CD1c-positive myeloid dendritic cell (primary cell): ENCODE results near the gene ARMCX6.
"Not testable (repeated sequence)": the region's sequence is repeated elsewhere in the genome, so short reads cannot be mapped to it uniquely, and the experiment has no call there.

ENCODE experiments used
- DNase-seq: peaks from one replicate; pipeline ENCODE4 v3.0.0-alpha.2; 2016; ENCODE audit errors: extremely low spot score

The ARMCX6 gene

DNA sequence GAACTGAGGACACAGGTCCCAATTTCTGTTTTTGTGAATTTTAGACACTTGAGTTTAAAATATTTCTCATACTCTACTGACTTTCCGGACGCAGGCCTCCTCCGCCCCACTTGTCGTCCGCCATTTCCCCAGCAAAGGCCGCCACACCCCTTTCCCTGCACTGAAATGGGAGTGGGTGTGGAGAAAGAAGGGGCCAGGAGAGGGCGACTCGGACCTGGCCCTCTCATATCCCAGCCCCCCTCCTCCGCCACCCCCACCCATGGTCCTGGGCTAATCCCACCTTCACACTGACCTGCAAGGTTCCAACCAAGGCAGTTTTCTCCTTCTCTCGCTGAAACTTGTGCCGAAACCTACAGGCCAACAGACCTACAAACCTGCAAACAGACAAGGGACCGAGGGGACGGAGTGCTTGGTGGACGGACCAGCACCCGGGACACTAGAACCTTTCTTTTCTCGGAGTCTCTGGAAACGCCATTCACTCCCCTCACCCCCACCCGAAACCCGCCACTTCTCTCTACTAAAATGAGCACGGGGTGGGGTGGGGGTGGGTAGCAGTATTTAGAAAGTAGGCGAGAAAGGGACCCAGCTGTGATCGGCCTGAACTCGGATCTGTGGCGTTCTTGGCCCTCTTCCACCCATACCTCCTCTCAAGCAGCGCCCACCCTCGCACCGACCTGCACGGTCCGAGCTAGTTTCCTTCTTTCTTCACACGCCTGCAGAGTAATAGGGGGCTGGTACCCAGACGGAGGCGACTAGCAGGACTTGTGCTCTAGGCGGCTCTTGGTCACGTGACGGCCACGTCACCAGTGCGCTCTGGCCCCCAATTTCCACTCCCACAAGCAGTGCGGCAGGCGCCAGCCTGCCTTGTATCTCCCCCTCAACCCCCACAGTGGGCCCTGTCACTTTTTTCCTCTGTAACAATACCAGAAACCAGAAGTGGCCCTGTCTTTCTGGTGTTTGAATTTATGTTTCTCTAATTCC lies at the start of gene ARMCX6:
Gene ARMCX6 (minus strand): TSS at position 790 of the 981 bp plus-strand sequence. CDS start 1,380 bp downstream, outside the sequence.
- DNase-seq, result peak; percentile 75

GRCh38 chrX:101659601-101660063 lies 41.8 kb upstream of the ARMCX6 start, which contains the start of gene ARMCX2:
Gene ARMCX2, minus strand, starts transcription at chrX:101659850. Its CDS starts 2,262 bp downstream, at chrX:101657588.
- no peak for DNase-seq

DNA sequence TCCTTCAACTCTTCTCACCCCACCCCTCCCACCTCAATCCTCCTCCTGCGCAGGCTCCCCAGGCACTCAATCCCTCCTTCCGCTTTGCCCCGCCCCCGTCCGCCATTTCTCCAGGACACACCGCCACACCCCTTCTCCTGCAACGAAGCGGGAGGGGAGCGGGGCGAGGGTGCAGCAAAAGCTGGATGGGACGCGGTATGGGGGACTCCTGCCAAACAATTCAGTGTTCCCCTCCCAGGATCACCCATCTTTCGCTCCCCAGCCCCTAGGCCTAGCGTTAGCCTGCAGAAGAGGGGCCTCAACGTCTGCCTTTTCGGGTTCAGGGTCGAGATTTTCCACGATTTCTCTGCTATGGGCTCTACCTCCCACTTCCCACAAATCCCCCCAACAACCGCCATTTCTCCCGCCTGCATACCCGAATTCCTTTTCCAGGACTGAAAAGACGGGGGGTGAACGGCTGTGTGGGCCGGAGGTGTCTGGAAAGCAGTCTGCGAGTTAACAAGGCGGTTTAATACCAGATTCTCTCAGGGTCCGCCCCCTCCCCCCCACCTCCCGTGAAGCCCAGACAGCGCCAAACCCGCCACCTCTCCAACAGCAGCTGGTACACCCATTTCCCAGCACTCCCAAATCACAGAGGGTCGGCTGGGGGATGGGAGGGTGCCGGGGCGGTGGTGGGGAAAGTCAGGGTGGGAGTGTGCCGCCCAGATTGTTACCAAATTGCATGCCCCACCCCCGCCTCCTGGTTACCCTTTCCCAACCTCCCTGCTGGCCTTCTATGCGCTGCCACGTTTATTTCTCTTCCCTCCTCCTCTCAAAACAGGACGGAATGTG lies 41.1 kb upstream of the ARMCX6 start:
- DNase-seq, result peak; percentile 31

GRCh38 chrX:101657495-101657894 lies 39.7 kb upstream of the ARMCX6 start:
- no peak for DNase-seq

DNA sequence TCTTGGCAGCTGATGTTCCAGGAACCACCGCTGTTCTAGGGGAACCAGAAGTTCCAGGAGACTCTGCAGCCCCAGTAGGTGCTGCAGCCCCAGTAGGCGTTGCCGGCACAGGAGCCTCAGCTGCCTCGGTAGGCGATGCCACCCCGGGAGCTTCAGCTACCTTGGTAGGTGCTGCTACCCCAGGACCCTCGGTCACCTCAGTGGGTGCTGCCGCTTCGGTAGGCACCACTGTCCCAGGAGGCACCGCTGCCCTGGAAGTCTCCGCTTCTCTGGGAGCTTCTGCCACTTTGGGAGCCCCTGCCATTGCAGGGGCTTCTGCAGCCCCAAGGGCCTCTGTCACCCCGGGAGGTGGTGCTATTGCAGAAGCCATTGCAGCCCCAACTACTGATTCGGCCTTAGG lies 39.0 kb upstream of the ARMCX6 start:
- no peak for DNase-seq

- DNase-seq, result no peak
Observed at GRCh38 chrX:101655534-101655933, 37.7 kb upstream of the ARMCX6 start.

DNA sequence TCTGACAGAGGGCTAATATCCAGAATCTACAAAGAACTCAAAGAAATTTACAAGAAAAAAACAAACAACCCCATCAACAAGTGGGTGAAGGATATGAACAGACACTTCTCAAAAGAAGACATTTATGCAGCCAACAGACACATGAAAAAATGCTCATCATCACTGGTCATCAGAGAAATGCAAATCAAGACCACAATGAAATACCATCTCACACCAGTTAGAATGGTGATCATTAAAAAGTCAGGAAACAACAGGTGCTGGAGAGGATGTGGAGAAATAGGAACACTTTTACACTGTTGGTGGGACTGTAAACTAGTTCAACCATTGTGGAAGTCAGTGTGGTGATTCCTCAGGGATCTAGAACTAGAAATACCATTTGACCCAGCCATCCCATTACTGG lies 29.9 kb upstream of the ARMCX6 start:
- DNase-seq, result not testable (repeated sequence)

DNA sequence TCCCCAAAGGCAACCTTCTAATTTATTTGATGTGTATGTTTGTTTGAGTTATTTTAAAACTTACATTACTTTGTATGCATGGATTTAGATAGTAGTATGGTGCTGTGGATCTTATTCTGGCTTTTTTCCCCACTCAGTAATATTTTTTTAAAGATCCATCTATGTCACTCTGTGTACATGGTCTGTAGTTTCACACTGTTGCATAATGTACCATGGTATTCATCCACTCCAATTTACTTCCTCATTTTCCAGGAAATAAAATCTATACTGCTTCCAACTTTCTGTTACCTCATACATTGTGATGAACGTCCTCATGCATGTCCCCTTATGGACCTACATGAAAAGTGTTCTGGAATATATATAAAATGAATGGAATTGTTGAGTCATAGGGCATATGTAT lies 24.3 kb upstream of the ARMCX6 start:
- peak; percentile 3 for DNase-seq

DNA sequence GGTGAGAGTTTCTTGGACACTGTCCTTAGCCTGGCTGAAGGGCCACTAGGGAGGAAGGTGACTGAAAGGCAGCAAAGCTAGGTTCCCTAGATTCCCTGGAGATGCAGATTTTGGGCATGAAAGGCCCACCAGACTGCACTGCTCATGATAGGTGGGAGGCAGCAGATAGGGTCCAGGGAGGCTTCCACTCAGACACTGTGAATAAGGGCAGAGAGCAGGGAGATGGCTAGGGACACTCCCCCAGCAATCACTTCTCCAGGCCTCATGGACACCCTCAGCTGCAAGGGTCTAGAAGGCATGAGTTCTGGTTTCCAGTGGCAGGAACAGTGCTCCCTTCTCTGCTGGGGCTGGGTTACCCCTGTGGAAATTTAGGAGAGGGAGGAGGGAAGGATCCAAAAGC lies 21.8 kb upstream of the ARMCX6 start:
- no peak for DNase-seq

- DNase-seq, result no peak
Observed at GRCh38 chrX:101619364-101619763, 1.6 kb upstream of the ARMCX6 start.

DNA sequence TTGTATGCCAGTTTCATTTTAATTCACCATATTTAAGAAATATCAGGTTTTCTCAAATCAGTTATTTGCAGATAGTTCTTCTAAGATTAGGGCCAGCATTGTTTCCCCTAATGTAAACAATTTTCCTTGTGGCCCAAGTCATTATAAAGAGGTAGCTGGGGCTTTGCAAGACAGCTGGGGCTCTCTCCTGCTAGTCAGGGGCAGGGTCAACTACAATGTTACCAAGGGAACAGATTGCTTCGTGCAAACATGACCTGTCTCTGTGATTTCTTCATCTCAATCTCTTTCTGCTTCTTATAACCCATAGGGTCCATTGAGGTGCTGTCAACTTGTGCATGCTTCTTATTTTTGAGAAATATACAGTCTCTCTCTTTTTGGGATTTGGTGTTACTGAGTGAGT lies 12.1 kb downstream of the ARMCX6 start:
- DNase-seq, result no peak

- no peak for DNase-seq
Observed at GRCh38 chrX:101605146-101605545, 12.7 kb downstream of the ARMCX6 start.

DNA sequence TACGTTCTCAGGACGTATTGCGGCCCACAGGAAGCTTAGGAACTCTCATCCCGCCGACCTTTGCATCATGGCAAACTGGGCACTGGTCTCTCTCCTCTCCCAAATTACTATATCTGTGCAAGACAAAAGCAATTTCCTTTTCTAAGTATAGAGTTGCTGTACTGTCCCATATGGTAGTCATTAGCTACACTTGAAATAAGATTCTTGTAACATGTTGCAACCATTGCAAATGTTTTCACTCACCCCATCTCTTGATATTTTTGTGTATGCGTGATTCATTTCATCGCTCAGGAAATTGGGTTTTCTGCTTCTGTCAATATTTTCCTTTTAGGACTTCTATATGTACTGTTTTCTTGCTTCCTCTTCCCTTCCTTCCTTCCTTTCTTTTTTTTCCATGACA lies 15.7 kb downstream of the ARMCX6 start:
- no peak for DNase-seq

DNA sequence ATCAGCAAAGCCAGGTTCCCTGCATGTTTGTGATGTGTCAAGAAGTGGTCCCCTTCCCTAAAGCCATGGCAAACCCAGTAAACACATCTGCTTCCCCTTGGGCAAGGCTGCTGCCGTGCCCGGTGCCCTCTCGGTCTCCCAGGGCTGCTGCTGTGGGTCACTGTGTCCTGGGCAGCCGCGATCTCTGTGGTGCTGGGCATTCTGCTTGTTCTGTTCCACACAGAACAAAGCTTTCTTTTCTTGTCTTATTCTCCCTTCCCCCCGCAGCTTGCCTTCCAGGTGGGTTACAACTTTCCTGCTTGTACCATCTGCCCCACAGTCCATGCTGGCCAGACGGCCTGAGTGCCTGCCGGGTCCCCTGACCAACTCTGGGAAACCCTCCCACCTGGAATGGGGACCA lies 18.2 kb downstream of the ARMCX6 start:
- DNase-seq, result not testable (repeated sequence)

GRCh38 chrX:101595739-101596419 lies 21.9 kb downstream of the ARMCX6 start:
- peak; percentile 80 for DNase-seq
